Measurements from ENCODE around the gene CLHC1.
"Not testable (repeated sequence)": the region's sequence is repeated elsewhere in the genome, so short reads cannot be mapped to it uniquely, and the experiment has no call there.

The CLHC1 gene

GRCh38 chr2:55232084-55232862 lies at the start of gene CLHC1, which contains the start of gene RPS27A:
TSS of gene CLHC1 (minus strand) at chr2:55232293. CDS start at chr2:55222411, 9,882 bp downstream.
TSS of gene RPS27A (plus strand) at chr2:55232688. CDS start at chr2:55232825, 137 bp downstream.
- DNase-seq: peak; percentile 93

DNA sequence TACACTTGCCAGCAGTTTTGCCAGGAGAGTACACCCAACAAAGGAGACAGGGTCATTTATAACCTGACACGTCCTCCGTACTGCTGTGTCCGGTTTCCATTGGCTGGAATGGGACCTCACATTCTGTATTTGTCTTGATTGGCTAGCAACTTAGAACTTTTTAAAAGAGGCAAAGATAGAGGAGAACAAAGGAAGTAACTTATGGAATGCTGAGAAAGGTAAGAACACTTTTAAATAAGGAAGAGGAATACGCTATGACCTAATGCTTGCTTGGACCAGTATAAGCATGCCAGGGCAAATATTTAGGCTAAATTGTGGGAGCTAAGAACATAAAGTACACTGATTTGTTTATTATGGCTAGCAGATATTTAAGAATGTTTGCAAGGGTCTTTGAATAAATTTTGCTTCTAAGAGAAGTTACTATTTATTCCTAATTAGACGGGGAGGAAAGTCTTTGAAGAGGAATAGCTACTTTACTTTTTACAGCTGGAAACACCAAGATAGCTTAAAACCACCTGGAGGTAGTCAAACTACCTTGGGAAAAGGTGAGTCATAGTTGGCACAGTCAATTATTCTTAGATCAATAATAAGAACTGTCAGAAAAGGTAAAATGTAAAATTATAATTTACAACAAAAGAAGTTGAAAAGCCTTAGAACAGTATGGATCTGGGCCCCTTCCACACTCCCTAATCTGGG lies 48.9 kb upstream of the CLHC1 start:
- not testable (repeated sequence) for DNase-seq

DNA sequence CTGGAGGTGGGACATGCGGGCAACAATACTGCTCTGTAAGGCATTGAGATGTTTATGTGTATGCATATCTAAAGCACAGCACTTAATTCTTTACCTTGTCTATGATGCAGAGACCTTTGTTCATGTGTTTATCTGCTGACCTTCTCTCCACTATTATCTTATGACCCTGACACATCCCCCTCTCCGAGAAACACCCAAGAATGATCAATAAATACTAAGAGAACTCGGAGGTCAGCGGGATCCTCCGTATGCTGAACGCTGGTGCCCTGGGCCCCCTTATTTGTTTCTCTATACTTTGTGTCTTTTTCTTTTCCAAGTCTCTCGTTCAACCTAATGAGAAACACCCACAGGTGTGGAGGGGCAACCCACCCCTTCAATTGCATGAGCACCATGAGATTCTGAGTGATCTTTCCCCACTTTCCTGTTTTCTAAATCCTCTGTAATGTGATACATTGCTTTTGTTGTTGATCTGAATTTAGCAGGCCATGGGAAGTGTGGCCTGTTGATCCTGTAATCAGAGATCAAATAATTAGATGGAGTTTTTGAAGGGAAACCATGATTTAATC lies 47.8 kb upstream of the CLHC1 start:
- DNase-seq: not testable (repeated sequence)

DNA sequence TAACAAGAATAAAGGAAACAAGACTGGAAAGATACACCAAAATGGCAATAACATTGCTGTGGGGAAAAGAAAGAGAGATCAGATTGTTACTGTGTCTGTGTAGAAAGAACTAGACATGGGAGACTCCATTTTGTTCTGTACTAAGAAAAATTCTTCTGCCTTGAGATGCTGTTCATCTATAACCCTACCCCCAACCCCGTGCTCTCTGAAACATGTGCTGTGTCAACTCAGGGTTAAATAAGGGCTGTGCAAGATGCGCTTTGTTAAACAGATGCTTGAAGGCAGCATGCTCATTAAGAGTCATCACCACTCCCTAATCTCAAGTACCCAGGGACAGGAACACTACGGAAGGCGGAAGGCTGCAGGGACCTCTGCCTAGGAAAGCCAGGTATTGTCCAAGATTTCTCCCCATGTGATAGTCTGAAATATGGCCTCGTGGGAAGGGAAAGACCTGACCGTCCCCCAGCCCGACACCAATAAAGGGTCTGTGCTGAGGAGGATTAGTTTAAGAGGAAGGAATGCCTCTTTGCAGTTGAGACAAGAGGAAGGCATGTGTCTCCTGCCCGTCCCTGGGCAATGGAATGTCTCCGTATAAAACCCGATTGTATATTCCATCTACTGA lies 47.2 kb upstream of the CLHC1 start:
- not testable (repeated sequence) for DNase-seq

GRCh38 chr2:55277310-55277709 lies 45.2 kb upstream of the CLHC1 start:
- no peak for DNase-seq

GRCh38 chr2:55274346-55274745 lies 42.3 kb upstream of the CLHC1 start:
- DNase-seq: not testable (repeated sequence)

GRCh38 chr2:55269645-55269990 lies 37.5 kb upstream of the CLHC1 start:
- peak; percentile 13 for DNase-seq

DNA sequence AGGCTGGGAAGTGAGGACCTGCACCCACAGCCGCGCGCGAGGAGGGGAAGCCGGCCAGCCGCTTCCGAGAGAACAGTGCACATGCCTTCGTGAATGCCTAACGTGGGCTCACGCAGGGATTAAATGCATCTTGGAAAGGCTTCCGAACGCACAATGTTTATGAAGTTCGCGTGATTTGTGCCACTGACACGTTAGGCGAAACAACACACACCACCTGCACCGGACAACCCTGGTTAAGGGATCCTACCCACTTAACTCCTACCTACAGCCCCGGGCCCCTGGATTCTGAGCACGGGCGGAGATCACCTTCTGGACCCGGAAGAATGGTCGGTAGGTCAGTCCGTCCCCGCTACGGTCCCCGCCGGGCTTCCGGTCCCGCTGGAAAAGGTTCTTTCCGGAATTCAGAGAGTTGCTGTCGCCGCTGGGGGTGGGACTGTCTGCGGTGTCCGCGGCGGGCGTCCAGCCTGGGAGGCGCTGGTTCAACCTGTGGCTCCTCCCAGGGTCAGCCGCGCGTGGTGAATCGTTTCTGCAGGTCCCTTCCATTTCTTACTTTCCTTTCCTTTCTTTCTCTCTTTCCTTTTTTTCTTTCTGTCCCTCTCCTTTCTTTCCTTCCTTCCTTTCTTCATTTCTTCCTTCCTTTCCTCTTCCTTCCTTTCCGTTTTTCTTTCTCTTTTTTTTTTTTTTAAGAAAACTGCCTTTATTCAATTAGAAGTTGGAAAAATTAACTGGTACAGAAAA lies 37.0 kb upstream of the CLHC1 start, which contains the start of gene MTIF2:
TSS of gene MTIF2 (minus strand) at position 325 of the 738 bp plus-strand sequence. CDS start 5,373 bp downstream, outside the sequence.
- peak; percentile 90 for DNase-seq

- no peak for DNase-seq
Observed at GRCh38 chr2:55268288-55268906, 36.3 kb upstream of the CLHC1 start.

DNA sequence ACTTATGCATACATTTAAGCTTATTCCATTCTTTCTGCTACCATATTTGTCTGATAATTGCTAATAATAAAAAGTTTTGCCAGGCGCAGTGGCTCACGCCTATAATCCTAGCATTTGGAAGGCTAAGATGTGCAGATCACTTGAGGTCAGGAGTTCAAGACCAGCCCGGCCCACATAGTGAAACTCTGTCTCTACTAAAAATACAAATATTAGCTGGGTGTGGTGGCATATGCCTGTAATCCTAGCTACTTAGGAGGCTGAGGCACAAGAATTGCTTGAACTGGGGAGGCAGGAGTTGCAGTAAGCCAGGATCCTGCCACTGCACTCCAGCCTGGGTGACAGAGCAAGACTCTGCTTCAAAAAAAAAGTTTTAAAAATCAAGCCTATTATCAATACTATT lies 27.5 kb upstream of the CLHC1 start:
- not testable (repeated sequence) for DNase-seq

DNA sequence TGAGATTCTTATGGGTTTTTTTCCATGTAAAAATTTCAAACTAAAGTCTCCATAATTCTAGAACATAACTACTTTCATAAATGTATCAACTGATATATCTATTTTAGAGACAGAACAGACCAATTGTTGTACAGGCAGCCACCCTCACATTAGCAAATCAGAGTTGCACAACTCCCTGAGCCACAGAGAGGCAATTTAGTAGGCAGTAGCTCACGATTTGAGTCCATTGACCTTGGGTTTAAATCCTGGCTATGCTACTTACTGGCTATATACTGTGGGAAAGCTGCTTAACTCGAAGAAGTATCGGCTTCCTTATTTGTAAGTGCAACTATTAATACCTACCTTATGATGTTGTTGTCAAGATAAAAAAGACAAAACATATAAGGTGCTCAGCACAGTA lies 20.7 kb upstream of the CLHC1 start:
- no peak for DNase-seq

DNA sequence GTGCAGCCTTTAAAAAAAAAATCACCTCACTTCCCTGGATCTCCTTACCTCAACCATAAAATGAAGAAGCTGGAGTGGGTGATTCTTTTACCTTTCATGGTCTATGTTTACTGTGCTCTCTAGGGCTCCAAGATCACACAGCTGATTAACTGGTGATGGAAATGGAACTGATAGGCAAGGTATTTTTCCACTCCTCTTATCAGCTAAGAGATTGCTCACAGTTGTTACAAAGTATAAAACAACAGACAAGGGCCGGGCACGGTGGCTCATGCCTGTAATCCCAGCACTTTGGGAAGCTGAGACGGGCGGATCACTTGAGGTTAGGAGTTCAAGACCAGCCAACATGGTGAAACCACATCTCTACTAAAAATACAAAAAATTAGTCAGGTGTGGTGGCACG lies 14.9 kb upstream of the CLHC1 start:
- DNase-seq: no peak

DNA sequence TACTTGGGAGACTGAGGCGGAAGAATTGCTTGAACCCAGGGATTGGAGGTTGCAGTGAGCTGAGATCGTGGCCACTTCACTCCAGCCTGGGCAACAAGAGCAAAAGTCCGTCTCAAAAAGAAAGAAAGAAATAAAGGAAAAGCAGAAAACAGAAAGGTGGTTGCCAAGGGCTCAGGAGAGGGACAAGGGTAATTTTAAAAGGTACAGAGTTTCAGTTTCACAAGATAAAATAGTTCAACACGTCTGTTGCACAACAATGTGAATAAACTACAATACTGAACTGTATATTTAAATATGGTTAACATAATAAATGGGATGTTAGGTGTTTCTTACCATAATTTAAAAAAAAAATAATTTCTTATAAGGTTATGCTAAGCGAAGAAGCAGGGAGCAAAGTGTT lies 13.3 kb upstream of the CLHC1 start:
- no peak for DNase-seq

DNA sequence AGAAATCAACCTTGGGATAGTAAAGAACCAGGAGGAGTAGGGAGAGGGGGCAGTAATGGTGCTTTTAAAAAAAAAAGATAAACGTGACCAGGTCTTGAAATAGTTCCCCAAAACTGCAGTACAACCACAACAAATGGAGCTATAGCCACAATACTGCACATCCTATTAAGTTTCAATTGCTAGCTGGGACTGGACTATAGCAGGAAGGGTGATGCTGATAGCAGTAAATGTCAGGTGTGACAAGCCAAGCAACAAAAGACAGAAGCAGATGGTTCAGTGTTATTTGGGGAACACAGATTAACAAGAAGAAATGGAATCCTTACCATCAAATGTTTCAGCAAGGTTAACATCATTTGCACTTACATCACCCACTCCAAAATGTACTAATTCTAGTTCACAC lies 10.5 kb upstream of the CLHC1 start:
- DNase-seq: no peak

GRCh38 chr2:55241582-55241981 lies 9.5 kb upstream of the CLHC1 start:
- DNase-seq: peak; percentile 5

- no peak for DNase-seq
Observed at GRCh38 chr2:55239656-55240222, 7.6 kb upstream of the CLHC1 start.

DNA sequence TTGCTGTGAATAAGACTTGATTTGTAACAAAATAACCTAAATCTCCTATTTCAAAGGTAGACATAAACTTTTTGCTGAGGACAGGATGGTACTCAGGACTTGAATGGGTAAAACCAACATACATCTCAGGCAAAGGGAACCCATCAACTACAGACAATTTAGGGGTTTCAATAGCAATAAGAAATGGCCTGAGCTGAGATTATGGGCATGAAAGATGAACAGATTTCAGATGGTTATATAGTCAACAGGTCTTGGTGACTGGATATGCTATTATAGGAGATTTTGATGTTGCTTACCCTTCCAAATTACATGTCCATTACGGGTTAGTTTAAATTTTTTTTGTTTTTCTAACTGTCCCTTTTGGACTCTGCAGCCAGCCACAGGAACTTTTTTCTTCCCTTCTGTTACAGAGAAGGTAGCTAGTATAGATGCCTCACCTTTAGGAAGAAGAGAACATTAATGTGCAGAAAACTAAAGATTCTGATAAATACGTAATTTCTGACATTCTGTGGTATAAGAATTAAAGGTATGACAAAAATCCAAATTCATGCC lies 5.0 kb upstream of the CLHC1 start:
- DNase-seq: no peak

DNA sequence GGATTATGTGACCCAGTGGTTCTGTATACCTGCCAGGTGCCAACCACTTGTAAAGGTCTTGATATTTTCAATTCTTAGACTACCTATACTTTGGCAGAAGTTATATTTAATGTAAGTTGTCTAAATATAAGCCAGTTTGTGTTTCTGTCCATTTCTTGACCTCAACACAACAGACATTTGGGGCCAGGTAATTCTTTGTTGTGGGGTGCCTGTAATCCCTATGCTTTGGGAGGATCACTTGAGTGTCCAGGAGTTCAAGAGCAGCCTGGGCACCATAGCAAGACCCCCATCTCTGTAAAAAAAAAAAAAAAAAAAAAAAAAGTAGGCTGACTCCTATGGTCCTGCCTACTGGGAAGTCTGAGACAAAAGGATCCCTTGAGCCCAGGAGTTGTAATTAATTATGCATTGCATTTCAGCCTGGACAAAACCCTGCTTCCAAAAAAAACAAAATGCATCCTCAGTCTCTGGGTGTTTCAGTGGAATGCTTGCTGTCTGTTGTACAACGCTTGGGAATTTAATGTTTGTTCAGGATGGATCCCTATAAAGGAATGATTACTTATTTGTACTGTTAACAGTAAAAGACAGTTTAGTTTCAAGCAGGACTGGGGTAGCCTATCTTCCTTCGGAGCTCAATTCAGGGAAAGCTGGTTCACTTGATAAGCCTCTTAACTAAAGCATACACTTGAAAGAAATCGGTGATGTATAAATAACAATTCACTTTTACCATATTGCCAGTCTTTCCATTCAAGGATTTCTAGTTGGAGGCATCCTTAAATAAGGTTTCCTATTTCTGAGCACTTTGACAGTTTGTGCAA lies 3.8 kb upstream of the CLHC1 start:
- DNase-seq: no peak

GRCh38 chr2:55233658-55233940 lies 1.5 kb upstream of the CLHC1 start:
- no peak for DNase-seq

DNA sequence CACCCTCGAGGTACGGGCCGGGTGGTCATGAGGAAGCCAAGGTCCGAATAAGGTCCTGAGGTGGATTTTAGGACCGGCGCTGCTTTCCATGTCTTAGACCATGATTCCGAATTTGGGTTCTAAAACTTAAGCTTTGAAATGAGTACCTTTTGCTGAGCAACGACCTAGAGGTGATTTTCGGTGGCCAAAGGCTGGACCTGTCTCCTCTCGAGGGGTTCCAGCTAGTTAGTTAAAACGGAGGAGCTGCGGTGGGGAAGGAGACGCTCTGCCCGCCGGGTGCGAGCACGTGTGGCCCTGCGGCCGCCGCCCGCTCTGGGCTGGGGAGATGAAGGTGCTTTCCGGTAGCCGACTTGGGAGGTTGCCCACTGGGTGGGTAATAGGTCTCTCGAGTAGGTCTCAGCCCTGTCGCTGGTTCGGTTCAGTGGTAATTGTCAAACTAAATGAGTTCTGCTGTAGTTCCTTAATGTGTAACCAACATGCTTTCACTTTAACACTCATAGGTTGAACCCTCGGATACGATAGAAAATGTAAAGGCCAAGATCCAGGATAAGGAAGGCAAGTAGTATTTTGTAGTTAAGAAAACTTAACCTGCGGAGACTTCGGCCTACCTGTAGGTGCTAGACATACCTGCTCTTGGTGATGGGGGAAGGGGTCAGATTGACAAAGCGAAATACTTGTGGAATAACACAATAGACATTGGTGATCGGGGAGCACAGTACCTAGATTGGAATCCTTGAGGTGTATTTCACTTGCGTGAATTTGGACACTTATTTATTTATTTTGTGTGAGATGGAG lies 967 bp upstream of the CLHC1 start:
- DNase-seq: no peak
